ENCODE data around the gene LDLRAD3.

The LDLRAD3 gene

DNA sequence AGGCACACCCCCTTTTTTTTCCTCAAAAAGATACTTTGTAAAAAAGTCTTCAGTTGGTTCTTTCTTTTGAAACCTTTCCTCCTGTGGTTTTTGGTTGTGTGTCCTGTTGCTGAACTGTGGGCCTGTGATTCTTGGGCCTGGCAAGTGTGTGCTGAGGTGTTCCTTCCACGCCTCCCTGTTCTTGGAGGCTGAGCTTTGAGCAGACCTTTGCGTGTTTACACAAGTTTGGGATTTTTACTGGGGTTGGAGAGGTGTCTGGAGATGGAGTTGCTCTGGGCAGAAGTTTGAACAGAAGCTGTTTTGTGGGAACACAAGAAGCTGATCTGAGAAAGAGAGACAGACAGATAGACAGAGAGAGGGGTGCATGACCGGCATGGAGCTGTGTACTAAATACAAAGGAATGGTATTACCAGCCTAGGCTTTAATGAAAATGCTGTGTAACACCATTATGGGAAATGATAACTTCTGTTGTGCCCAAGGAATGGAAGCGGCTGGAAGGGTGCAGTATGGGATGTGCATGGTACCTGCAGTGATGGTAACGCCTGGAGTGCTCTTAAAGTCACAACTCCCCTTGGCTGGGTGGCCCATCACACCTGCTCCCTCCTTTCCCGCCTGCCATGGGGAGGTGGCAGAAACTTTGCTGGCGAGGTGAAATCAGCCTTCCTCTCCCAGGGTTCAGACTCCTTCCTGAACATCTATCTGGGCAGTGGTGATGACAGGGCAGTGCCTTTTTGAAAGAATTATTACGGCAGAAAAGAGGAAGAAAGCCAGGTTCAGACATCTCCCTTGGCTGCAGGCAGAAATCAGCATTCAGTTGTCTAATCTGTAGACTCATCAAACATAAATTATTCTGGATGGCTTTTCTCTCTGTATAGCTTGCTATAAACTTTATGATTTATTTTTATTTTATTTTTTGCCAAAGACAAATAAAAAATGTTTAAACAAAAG lies 70.4 kb downstream of the LDLRAD3 start:
- H3K36me3 ChIP-seq (replicated peaks; ENCODE audit: low read depth, low read length) = no peaks in the 10 kb centered on the region
- H3K27ac ChIP-seq (ENCODE audit: low read length) = no peak overlapping the region
- no peak overlapping the region for H3K9ac ChIP-seq (ENCODE audit: low read length)
- H3K4me1 ChIP-seq (ENCODE audit: low read length) = no peaks in the 10 kb centered on the region
- no peak overlapping the region for H3K4me3 ChIP-seq (ENCODE audit: low read length)
- H2AFZ ChIP-seq (ENCODE audit: low read depth, low read length) = no peak overlapping the region
- TF ChIP-seq, protein P1, sequence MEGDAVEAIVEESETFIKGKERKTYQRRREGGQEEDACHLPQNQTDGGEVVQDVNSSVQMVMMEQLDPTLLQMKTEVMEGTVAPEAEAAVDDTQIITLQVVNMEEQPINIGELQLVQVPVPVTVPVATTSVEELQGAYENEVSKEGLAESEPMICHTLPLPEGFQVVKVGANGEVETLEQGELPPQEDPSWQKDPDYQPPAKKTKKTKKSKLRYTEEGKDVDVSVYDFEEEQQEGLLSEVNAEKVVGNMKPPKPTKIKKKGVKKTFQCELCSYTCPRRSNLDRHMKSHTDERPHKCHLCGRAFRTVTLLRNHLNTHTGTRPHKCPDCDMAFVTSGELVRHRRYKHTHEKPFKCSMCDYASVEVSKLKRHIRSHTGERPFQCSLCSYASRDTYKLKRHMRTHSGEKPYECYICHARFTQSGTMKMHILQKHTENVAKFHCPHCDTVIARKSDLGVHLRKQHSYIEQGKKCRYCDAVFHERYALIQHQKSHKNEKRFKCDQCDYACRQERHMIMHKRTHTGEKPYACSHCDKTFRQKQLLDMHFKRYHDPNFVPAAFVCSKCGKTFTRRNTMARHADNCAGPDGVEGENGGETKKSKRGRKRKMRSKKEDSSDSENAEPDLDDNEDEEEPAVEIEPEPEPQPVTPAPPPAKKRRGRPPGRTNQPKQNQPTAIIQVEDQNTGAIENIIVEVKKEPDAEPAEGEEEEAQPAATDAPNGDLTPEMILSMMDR (IDR thresholded peaks at IDR 0.05; ENCODE audit: low read depth, low read length) = no peak
- no peak for TF ChIP-seq EZH2phosphoT487 (IDR thresholded peaks at IDR 0.05; ENCODE audit: low read depth)
- H3K79me2 ChIP-seq (ENCODE audit: low read length) = no peaks in the 10 kb centered on the region
- H3K9me3 ChIP-seq (ENCODE audit: insufficient read depth, low read length) = no peaks in the 10 kb centered on the region
- no peaks in the 10 kb centered on the region for H4K20me1 ChIP-seq (ENCODE audit: insufficient read depth, low read length)
- H3K4me2 ChIP-seq (ENCODE audit: low read length) = no peak overlapping the region
- H3K27me3 ChIP-seq (ENCODE audit: low read depth, low read length) = peaks cover 41% of the 10 kb centered on the region

DNA sequence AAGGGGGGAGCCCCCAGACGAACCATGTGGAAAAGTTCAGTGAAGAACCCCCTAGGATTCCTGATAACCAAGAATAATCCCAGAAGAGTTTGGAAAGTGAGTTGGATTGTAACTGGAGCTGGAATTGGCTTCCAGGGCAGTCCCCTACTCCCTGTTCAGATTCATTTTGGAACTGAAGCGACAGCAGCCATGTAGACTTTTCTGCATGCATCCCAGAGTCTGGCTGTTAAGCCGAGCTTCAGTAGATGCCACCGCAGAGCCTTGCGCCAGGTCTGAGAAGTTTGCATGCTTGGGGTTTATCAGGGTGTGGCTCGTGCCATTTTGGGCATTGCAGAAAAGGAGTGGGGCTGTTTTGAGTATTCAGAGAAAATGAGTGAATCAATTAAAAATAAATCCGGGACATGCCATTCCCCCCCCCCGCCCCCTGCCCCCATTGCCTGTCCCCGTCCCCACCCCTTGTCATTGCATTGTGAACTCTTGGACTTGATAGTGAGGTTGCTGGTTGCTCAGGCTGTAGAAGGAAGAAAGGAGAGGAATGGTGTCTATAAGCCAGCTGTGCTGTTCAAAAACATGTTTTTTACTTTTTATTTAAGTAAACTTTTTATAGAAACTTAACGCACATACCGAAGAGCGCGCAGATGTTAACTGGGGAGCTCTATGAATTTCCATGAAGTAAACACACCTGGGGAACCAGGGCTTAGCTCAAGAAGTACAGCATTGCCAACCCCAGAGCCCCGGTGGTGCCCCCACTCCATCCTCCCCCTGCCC lies 71.2 kb downstream of the LDLRAD3 start:
- Histone ChIP-seq H3K36me3 (replicated peaks; ENCODE audit: low read depth, low read length) (no peaks in the 10 kb centered on the region), H4K20me1 (ENCODE audit: insufficient read depth, low read length) (no peaks in the 10 kb centered on the region), H3K9ac (ENCODE audit: low read length) (no peak overlapping the region), H3K4me2 (ENCODE audit: low read length) (no peak overlapping the region), H3K79me2 (ENCODE audit: low read length) (no peaks in the 10 kb centered on the region), H3K4me3 (ENCODE audit: low read length) (no peak overlapping the region), H3K9me3 (ENCODE audit: insufficient read depth, low read length) (no peaks in the 10 kb centered on the region), H3K4me1 (ENCODE audit: low read length) (no peaks in the 10 kb centered on the region), H3K27me3 (ENCODE audit: low read depth, low read length) (peaks cover 41% of the 10 kb centered on the region), H2AFZ (ENCODE audit: low read depth, low read length) (no peak overlapping the region), H3K27ac (ENCODE audit: low read length) (no peak overlapping the region)
- no peak for TF ChIP-seq EZH2phosphoT487 (IDR thresholded peaks at IDR 0.05; ENCODE audit: low read depth)
- TF ChIP-seq, protein P1 (IDR thresholded peaks at IDR 0.05; ENCODE audit: low read depth, low read length) = no peak

DNA sequence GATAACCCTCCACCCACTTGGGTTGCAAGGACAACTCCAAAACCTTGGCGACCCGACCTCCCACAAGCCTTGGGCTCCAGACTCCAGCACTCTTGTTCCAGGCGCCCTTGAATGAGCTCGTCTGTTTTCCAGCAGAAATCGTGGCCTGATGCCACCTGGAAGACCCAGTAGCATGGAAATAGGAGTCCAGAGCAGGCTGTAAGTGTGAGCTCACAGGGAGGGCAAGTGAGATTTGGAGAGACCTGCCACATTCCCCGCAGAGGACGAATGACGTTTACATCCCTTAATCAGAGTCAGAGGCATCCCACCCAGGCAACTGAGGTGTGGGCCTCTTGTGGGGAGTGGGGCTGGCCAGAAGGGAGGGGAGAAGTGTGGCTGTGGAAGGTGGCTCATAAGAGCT lies 71.9 kb downstream of the LDLRAD3 start:
- H3K4me2 ChIP-seq (ENCODE audit: low read length) = no peak overlapping the region

More for the DNA sequence above, 71.9 kb downstream of the LDLRAD3 start:
- no peak overlapping the region for H2AFZ ChIP-seq (ENCODE audit: low read depth, low read length)
- no peaks in the 10 kb centered on the region for H4K20me1 ChIP-seq (ENCODE audit: insufficient read depth, low read length)
- no peak for TF ChIP-seq EZH2phosphoT487 (IDR thresholded peaks at IDR 0.05; ENCODE audit: low read depth)
- TF ChIP-seq, protein P1 (IDR thresholded peaks at IDR 0.05; ENCODE audit: low read depth, low read length) = no peak
- no peaks in the 10 kb centered on the region for H3K79me2 ChIP-seq (ENCODE audit: low read length)
- no peak overlapping the region for H3K4me3 ChIP-seq (ENCODE audit: low read length)
- no peak overlapping the region for H3K27ac ChIP-seq (ENCODE audit: low read length)
- H3K36me3 ChIP-seq (replicated peaks; ENCODE audit: low read depth, low read length) = no peaks in the 10 kb centered on the region
- no peaks in the 10 kb centered on the region for H3K4me1 ChIP-seq (ENCODE audit: low read length)
- no peak overlapping the region for H3K9ac ChIP-seq (ENCODE audit: low read length)
- peaks cover 41% of the 10 kb centered on the region for H3K27me3 ChIP-seq (ENCODE audit: low read depth, low read length)
- no peaks in the 10 kb centered on the region for H3K9me3 ChIP-seq (ENCODE audit: insufficient read depth, low read length)
